Stimulated activated CD8-positive, alpha-beta memory T cell treated with anti-CD3 and anti-CD28 coated beads, Interleukin-15, amount 100 ng/mL, for 4 hours (primary cell): ENCODE data around the gene GPC6.

Experiments used
- DNase-seq, 2 donors: peaks; one replicate each; pipeline ENCODE4 v3.0.0-alpha.2; 2020; ENCODE audit warnings: low read depth in 2 of 2

Gene GPC6

GRCh38 chr13:94112731-94113130 is 886.1 kb downstream of the GPC6 start:
- no peak for DNase-seq

- no peak for DNase-seq
These were observed 886.6 kb downstream of the GPC6 start for GRCh38 chr13:94113245-94113644.

DNA sequence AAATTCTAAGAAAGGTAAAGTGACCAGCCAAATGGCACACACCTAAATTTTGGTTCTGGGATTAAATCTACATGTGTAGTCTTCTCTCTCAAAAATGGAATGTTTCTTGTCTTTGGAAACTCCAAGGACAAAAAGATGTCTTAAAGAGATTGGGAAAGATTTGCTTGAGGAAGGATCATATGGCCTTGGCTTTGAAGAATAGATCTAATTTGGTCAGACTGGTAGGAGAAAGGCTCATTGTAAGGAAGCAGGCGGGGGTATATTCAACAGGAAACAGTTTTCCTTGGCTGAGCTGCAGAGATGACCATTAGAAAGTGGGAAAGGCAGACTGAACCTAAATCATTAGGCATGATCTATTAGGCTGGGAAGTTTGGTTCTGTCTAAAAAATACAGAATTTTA is 887.6 kb downstream of the GPC6 start:
- DNase-seq = no peak

GRCh38 chr13:94115054-94115453 is 888.4 kb downstream of the GPC6 start:
- DNase-seq = no peak

DNA sequence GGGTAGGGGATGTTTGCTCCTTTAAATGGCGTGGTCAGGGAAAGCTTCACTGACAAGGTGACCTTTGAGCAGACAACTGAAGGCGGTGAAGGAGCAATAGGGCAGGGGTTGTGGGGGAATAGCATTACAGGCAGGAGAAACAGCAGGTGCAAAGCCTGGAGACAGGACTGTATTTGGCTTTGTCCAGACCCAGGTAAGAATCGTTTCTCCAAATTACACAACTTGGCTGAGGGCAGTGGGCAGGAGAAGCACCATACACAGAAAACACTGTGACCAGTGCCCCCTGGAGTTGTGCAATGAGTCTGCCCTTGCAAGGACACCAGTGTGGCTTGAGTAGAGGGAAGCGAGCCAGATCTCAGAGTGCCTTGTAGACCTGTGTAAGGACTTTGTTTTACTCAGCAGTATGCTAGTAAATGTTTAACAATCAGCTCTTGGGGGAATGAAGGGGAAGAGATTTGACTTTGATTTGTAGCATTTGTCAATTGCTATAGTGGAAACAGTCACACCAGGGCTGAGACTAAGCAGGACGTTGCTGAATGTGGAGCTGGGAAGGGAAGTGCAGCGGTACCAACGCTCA is 892.8 kb downstream of the GPC6 start:
- no peak for DNase-seq

GRCh38 chr13:94120878-94121277 is 894.3 kb downstream of the GPC6 start:
- DNase-seq = no peak

- no peak for DNase-seq
These were observed 895.1 kb downstream of the GPC6 start for GRCh38 chr13:94121686-94122085.

- no peak for DNase-seq
These were observed 895.8 kb downstream of the GPC6 start for GRCh38 chr13:94122300-94122915.

- no peak for DNase-seq
These were observed 897.0 kb downstream of the GPC6 start for GRCh38 chr13:94123557-94123956.

- DNase-seq = no peak
These were observed 901.8 kb downstream of the GPC6 start for GRCh38 chr13:94128430-94128829.

GRCh38 chr13:94129490-94129894 is 902.9 kb downstream of the GPC6 start:
- DNase-seq = no peak

GRCh38 chr13:94138831-94139230 is 912.2 kb downstream of the GPC6 start:
- DNase-seq = no peak

- no peak for DNase-seq
These were observed 912.9 kb downstream of the GPC6 start for GRCh38 chr13:94139393-94139995.

GRCh38 chr13:94140027-94140426 is 913.4 kb downstream of the GPC6 start:
- no peak for DNase-seq

GRCh38 chr13:94140511-94140910 is 913.9 kb downstream of the GPC6 start:
- no peak for DNase-seq

DNA sequence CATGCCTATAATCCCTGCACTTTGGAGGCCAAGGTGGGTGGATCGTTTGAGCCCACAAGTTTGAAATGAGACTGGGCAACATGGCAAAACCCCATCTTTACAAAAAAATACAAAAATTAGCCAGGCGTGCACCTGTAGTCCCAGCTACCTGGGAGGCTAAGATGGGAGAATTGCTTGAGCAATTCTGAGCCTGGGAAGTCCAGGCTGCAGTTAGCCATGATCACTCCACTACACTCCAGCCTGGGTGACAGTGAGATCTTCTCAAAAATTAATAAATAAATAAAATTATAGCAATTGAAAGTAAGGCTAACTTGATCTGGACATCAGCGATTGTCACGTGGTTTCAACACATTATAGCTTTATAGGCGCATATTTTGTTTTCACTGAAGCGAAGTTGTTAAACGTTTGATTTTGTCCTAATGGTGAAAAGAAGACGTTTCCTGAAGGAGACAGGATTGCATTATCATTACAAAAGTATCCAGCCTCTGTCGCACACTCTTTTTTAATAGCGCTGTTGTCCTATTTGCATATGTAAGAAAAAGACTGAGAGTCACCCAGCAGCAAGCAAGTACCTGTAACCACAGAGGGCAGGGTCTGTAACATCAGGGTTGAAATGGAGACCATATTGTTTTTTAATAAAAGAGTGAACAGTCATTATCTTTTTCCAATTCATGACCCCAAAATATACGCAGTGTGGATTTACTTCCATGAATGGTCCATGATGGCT is 917.2 kb downstream of the GPC6 start:
- DNase-seq = no peak

DNA sequence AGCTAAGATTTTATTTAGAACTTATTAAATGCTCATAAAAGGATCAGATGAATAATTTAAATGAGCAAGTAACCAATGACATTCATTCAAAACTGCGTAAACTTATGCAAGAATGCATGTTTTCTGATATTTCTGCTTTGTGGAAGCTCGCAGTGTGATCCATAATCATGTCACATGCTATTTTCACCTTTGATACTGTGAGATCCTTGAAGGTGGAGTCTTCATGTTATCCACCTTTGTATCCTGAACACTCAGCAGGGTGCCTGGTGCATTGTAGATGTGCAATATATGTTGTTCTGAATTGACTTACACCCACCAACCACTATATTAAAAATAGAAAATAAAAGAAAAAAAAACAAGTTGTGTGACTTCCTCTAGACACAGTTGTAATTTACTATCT is 919.4 kb downstream of the GPC6 start:
- DNase-seq = no peak

DNA sequence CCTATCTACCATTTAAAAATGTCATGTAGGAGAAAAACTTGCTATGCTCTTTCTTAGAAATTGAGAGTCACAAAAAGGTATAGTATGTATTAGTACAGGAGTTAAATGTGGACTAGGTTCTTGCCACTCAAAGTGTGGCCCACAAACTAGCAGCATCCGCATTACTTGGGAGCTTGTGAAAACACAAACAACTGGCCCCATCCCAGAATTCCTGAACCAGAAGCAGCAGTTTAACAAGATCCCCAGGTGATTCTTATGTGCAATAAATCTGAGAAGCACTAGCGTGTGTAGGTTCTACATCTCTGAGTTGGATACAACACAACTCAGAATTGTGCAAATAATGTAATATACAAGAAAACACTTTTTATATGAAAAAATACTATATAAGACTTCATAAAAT is 927.0 kb downstream of the GPC6 start:
- no peak for DNase-seq

- DNase-seq = no peak
These were observed 927.8 kb downstream of the GPC6 start for GRCh38 chr13:94154367-94154766.

- no peak for DNase-seq
These were observed 931.2 kb downstream of the GPC6 start for GRCh38 chr13:94157705-94158218.

DNA sequence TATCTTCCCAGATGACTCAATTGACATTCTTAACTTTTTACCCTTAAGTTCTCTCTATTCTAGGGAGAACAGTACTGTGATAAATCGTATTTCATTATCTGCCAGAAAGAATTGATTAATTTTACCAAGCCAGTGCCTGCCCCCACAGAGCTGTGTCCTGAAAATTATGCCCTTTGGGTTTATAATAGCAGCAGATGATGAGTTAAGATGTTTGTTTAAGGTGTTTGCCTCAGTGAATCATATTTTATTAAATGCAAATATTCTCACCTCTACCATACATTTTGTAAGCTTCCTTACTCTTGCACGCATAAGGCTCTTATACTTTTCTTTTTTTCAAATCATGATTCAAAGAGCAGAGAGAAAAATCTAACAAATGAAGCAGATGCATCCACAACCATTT is 934.3 kb downstream of the GPC6 start:
- DNase-seq = no peak

DNA sequence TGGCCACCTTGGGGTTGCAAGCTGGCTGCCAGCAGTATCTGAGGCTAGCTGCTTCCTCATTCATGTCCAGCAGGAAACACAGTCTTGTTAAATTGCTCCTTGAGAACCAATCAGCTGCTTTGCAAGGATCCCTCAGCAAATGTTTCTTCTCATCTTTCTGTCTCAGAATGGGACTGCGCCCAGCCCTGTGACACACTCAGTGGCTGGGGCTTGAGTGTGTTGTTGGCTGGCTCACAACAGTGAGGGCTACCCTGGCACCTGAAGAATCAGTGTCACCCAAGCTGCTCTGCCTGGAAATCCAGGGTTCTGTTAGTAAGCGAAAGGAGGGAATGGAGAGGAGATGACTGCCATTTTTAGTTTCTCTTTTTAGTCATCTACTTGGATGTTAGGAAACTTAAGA is 935.7 kb downstream of the GPC6 start:
- DNase-seq = no peak

DNA sequence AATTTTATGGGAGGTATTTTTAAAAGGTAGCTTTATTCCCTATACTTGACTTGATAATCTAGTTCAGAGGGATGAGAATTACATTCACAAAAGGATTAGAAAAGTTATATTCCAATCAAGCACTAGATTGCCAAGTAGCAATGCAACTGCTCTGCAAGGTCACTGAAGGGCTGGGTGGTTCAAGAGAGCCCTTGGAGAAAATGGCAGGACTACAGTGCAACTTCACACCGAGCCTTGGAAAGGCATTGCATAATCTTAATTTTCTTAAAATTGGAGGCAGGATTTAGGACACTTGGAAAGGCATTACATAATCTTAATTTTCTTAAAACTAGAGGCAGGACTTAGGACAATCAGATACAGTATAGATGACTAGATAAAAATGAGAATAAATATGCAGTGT is 936.9 kb downstream of the GPC6 start:
- DNase-seq = no peak
